HG02870 (cell line): ENCODE results near the gene SORCS2.

ENCODE experiments used
- ATAC-seq: cut with Tn5 transposase; IDR thresholded peaks from one replicate; pipeline ENCODE4 v1.9.1; 2021; ENCODE audit warnings: mild to moderate bottlenecking, moderate library complexity; ENCODE audit not compliant: unreplicated experiment

SORCS2 gene

GRCh38 chr4:7536876-7537275, 344.5 kb downstream of the SORCS2 start:
- ATAC-seq = no peak

- no peak for ATAC-seq
Measured at GRCh38 chr4:7537853-7538400, 345.6 kb downstream of the SORCS2 start.

- no peak for ATAC-seq
Measured at GRCh38 chr4:7538518-7538917, 346.2 kb downstream of the SORCS2 start.

- ATAC-seq = no peak
Measured at GRCh38 chr4:7539186-7539585, 346.8 kb downstream of the SORCS2 start.

GRCh38 chr4:7539659-7540058, 347.3 kb downstream of the SORCS2 start:
- no peak for ATAC-seq

GRCh38 chr4:7540206-7540605, 347.9 kb downstream of the SORCS2 start:
- ATAC-seq = no peak

GRCh38 chr4:7540654-7541413, 348.5 kb downstream of the SORCS2 start:
- ATAC-seq = no peak

- ATAC-seq = no peak
Measured at GRCh38 chr4:7541414-7541810, 349.1 kb downstream of the SORCS2 start.

GRCh38 chr4:7542781-7543180, 350.4 kb downstream of the SORCS2 start:
- ATAC-seq = no peak

GRCh38 chr4:7546152-7546808, 353.9 kb downstream of the SORCS2 start:
- no peak for ATAC-seq

- ATAC-seq = no peak
Measured at GRCh38 chr4:7546809-7547367, 354.6 kb downstream of the SORCS2 start.

- no peak for ATAC-seq
Measured at GRCh38 chr4:7547368-7548040, 355.2 kb downstream of the SORCS2 start.

- ATAC-seq = no peak
Measured at GRCh38 chr4:7549866-7550265, 357.5 kb downstream of the SORCS2 start.

- no peak for ATAC-seq
Measured at GRCh38 chr4:7552466-7552865, 360.1 kb downstream of the SORCS2 start.

GRCh38 chr4:7553280-7553679, 360.9 kb downstream of the SORCS2 start:
- ATAC-seq = no peak

GRCh38 chr4:7554905-7555304, 362.6 kb downstream of the SORCS2 start:
- no peak for ATAC-seq

- no peak for ATAC-seq
Measured at GRCh38 chr4:7556558-7556957, 364.2 kb downstream of the SORCS2 start.

- ATAC-seq = no peak
Measured at GRCh38 chr4:7557456-7557855, 365.1 kb downstream of the SORCS2 start.

- no peak for ATAC-seq
Measured at GRCh38 chr4:7558436-7558835, 366.1 kb downstream of the SORCS2 start.

- ATAC-seq = no peak
Measured at GRCh38 chr4:7559316-7559715, 367.0 kb downstream of the SORCS2 start.

GRCh38 chr4:7559741-7560395, 367.5 kb downstream of the SORCS2 start:
- no peak for ATAC-seq
